B cell (primary cell): ENCODE data around the gene HHIPL1.

Experiments
- CTCF ChIP-seq: fragments of 200-600 bp; IDR thresholded peaks from one replicate; pipeline ENCODE4 v1.8.0; 2022; ENCODE audit warnings: antibody characterized with exemption, mild to moderate bottlenecking
- EZH2 ChIP-seq: IDR thresholded peaks from 2 replicates; pipeline ENCODE4 v1.6.1; 2012; ENCODE audit warnings: borderline replicate concordance, low read depth, mild to moderate bottlenecking, moderate library complexity, low read length; ENCODE audit not compliant: insufficient read depth, poor library complexity, severe bottlenecking

- TF ChIP-seq CTCF (no peak), EZH2 (no peak)
These were observed 53.3 kb downstream of the HHIPL1 start for GRCh38 chr14:99698236-99698635.
